GM21528 (cell line): ENCODE measurements around the gene ZGRF1.
"Not testable (repeated sequence)": the region's sequence is repeated elsewhere in the genome, so short reads cannot be mapped to it uniquely, and the experiment has no call there.

Source experiments
- ATAC-seq: cut with Tn5 transposase; IDR thresholded peaks from one replicate; pipeline ENCODE4 v1.9.1; 2021; ENCODE audit warnings: mild to moderate bottlenecking, moderate library complexity; ENCODE audit not compliant: unreplicated experiment, low FRiP score

The ZGRF1 gene

GRCh38 chr4:112636688-112637551 is at the start of gene ZGRF1, which contains the start of gene LARP7:
Gene ZGRF1 (minus strand): TSS chr4:112636909. CDS start chr4:112633176, 3,733 bp downstream.
Gene LARP7 (plus strand): TSS chr4:112637143. CDS start chr4:112644670, 7,527 bp downstream.
- ATAC-seq, result peak; percentile 91

GRCh38 chr4:112680996-112681395 is 44.3 kb upstream of the ZGRF1 start:
- ATAC-seq, result no peak

DNA sequence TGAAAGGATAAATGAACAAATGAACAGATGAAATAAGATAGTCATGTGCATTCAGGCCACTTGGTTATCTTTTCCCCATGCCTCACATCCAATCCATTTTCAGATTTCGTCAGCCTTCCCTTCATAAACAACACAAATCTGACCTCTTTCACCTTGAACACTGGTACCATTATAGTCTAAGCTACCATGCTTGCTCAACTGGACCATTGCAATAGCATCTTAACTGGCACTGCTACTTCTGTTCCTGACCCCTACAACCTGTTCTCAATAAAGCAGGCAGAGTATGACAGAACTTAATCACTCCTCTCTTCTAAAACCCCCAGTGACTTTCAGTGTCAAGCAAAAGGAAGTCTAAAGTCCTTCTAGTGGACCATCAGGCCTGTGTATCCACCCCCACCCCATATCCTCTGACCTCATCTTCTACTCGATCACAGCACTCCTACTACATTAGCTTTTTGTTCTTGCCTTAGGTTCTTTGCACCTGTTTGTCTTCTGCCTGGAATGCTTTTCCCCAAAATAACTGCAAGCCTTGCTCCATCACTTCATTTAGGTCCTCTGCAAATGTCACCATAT is 40.9 kb upstream of the ZGRF1 start:
- no peak for ATAC-seq

DNA sequence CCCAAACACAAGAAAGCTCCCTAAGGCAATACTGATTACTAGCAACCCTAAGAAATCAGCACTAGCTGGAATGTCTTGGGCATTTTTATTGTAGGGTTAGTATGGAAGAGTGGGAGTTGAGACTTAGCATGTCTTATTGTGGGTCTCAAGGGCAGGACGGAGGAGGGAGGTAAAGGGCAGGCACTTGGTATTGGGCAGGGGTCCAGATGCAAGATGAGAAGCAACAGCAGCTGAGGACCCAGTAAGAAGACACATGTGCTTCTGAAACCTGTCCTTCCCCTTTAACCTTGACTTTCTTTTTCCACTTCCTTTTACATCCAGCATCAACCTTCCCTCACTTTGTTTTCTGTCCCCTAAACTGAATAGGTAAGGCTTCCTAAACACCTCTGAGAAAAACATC is 37.7 kb upstream of the ZGRF1 start:
- ATAC-seq, result no peak

DNA sequence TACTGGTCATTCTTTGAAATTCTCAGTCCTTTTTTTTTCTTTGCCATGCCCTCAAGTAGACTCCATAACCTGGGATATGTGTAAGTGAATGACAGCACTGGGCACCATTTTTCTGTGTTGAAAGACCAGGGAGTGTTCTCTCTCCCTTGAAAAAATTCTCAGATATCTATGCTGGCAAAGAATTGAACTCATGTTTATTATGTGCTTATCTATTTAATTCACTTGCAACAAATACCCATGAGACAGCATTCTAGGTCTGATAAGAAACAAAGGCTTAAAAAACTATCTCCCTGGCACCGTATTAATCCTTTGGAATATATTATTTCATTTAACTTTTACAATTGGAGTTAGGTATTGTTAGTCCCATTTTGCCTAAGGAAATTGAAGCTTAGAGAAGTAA is 37.0 kb upstream of the ZGRF1 start:
- no peak for ATAC-seq

DNA sequence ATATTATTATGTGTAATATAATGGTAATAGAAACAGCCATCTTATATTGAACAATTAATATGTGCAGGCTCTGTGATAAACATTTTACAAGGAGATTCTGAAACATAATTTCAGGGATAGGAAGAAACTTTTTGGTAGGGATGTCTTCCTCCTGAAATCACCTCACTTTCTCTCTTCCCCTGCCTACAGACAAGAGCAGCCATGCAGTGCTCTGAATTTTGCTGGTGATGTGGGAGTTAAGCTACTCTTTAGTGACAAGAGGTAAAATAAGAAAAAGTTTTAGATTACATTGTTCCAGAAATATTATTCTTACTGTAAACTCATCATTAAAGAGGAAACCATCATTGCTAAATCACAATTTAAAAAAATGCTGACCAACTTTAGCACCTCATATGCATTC is 36.4 kb upstream of the ZGRF1 start:
- ATAC-seq, result no peak

DNA sequence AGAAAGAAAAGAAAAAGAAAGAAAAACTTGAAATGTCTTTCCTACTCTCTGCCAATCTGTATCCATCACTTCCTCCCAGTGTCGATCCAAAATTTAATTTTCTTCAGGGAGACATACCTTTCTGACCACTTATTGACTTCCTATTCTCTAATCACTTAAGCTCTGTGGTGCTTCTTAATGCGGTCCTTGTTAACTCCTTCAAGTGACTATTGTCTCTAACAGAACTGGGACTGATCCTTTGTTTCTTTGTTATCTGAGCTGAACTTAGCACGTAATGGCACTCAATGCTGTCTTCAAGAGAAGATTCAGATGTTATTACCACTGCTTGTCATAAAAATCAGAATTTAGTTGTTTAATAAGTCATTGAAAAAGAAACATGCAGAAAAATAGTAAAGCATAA is 31.4 kb upstream of the ZGRF1 start:
- no peak for ATAC-seq

DNA sequence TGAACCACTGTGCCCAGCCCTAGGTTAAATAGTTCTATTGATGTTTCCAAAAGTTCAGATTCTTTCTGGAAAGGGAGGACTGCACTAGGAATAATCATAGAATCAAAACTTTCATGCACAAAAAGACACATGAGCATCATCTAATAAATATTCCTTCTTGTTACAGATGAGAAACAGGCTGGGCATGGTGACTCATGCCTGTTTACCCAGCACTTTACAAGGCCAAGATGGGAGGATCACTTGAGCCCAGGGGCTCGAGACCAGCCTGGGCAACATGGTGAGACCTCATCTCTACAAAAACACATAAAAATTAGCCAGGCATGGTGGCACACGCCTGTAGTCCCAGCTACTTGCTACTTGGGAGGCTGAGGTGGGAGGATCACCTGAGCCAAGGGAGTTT is 27.9 kb upstream of the ZGRF1 start:
- no peak for ATAC-seq

GRCh38 chr4:112656115-112656514 is 19.4 kb upstream of the ZGRF1 start:
- ATAC-seq, result not testable (repeated sequence)

GRCh38 chr4:112655270-112655669 is 18.6 kb upstream of the ZGRF1 start:
- no peak for ATAC-seq

GRCh38 chr4:112652216-112652615 is 15.5 kb upstream of the ZGRF1 start:
- ATAC-seq, result no peak

GRCh38 chr4:112651641-112652040 is 14.9 kb upstream of the ZGRF1 start:
- no peak for ATAC-seq

DNA sequence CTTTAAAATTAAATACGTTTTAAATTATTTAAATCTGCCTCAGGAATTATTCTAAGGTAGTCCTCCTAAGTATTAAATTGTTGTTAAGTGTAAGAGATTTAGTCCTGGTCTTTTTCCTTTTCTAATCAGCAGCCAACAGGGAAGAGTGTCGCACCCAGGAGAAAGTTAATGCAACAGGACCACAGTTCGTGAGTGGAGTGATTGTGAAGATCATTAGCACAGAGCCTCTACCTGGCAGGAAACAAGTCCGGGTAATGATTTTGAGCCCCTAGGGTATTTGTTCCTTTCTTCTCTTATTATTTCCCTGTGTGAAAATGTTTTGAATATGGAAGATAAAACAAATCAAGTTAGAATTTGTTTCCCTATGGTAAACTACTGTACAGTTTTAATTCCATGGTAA is 13.6 kb upstream of the ZGRF1 start:
- ATAC-seq, result no peak

- no peak for ATAC-seq
Observed at GRCh38 chr4:112649055-112649408, 12.3 kb upstream of the ZGRF1 start.

GRCh38 chr4:112648263-112649054 is 11.8 kb upstream of the ZGRF1 start:
- ATAC-seq, result no peak

DNA sequence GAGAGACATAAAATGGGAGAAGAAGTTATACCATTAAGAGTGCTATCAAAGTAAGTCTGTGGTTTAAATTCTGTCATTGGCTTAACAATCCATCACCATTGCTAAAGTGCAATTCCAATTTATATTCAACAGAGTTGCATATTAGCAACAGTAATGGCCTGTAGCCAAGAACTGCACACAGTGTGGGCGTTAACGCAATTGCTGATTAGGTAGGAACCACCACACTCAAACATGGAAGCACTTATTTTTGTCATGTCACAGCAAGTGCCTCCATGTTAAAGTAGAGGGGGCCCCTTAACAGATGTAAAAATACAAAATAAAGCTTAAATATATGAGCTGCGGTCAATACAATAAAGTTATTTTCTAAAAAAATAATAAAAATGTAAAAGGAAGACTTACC is 11.1 kb upstream of the ZGRF1 start:
- ATAC-seq, result no peak

DNA sequence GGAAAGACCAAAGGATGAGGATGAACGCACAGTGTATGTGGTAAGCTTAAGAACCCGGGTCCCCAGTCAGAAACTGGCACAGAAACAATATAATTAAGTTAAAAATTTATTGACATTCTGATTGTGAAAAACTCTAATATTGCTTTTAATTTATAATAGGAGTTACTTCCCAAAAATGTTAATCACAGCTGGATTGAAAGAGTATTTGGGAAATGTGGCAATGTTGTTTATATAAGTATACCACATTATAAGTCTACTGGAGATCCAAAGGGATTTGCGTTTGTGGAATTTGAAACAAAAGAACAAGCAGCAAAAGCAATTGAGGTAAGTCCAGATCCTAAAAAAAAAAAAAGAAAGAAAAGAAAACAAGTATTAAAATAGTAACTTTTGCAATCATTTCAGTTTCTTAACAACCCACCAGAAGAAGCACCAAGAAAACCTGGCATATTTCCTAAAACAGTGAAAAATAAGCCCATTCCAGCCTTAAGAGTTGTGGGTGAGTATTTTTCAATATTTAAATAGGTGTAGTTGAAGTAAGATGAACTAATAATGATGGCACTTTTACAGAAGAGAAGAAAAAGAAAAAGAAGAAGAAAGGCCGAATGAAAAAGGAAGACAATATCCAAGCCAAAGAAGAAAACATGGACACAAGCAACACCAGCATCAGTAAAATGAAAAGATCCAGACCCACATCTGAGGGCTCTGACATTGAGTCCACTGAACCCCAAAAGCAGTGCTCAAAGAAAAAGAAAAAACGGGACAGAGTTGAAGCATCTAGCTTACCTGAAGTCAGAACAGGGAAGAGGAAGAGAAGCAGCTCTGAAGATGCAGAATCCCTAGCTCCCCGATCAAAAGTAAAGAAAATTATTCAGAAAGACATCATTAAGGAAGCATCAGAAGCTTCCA is 10.2 kb upstream of the ZGRF1 start:
- ATAC-seq, result no peak

DNA sequence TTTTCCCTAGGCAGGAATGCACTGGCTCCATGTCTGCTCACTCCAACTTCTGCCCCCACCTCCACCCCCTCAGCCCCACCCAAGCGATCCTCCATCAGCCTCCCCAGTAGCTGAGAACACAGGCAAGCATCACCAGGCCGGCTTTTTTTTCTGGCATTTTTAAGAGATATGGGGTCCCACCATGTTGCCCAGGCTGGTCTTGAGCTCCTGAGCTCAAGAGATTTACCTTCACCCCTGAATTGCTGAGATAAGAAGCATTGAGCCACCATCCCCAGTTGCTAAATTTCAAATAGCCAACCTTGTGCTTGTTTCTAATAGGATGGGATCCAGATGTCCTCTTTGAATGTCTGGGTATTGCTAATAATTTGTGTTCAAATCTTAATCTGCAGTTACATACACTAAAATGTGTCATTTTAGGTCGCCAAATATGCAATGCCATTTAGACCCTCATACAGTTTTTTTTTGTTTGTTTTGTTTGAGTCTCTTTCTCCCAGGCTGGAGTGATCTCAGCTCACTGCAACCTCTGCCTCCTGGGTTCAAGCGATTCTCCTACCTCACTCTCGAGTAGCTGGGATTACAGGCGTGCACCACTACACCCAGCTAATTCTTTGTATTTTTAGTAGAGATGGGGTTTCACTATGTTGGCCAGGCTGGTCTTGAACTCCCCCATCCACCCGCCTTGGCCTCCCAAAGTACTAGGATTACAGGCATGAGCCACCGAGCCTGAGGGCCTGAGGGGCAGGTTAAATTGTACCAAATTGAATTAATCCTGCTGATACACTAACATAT is 9.0 kb upstream of the ZGRF1 start:
- ATAC-seq, result no peak
